KMS-11 (cell line): ENCODE measurements around the gene MARK4.

Experiments used
- H2AFZ ChIP-seq: fragments of 200-600 bp; sonication (generic); 2 replicates; pipeline ENCODE4 v1.6.1; 2016; ENCODE audit warnings: antibody characterized with exemption, mixed run types, low read depth
- H3K27ac ChIP-seq: fragments of 200-600 bp; sonication (generic); 2 replicates; pipeline ENCODE4 v1.6.1; 2016; ENCODE audit warnings: mild to moderate bottlenecking, mixed run types
- H3K27me3 ChIP-seq: fragments of 200-600 bp; sonication (generic); 2 replicates; pipeline ENCODE4 v1.6.1; 2017; ENCODE audit warnings: mild to moderate bottlenecking, low read depth, mixed run types, moderate library complexity; ENCODE audit not compliant: insufficient read depth
- H3K36me3 ChIP-seq: fragments of 200-600 bp; sonication (generic); 2 replicates; pipeline ENCODE4 v1.6.1; 2017; ENCODE audit warnings: mild to moderate bottlenecking, mixed run types; ENCODE audit not compliant: insufficient read depth
- H3K4me1 ChIP-seq: fragments of 200-600 bp; sonication (generic); 2 replicates; pipeline ENCODE4 v1.6.1; 2016; ENCODE audit warnings: mild to moderate bottlenecking, low read depth, mixed run types; ENCODE audit not compliant: poor library complexity, severe bottlenecking
- H3K4me2 ChIP-seq: fragments of 200-600 bp; sonication (generic); 2 replicates; pipeline ENCODE4 v1.7.0; 2016; ENCODE audit warnings: mild to moderate bottlenecking, mixed run types
- H3K4me3 ChIP-seq: fragments of 200-600 bp; sonication (generic); IDR thresholded peaks from 2 replicates; pipeline ENCODE4 v1.6.1; 2017; ENCODE audit warnings: low read depth, low read length, mixed read lengths; ENCODE audit not compliant: insufficient read depth
- H3K79me2 ChIP-seq: fragments of 200-600 bp; sonication (generic); 2 replicates; pipeline ENCODE4 v1.6.1; 2016; ENCODE audit warnings: low read depth, mixed run types; ENCODE audit not compliant: insufficient read depth
- H3K9ac ChIP-seq: fragments of 200-600 bp; sonication (generic); 2 replicates; pipeline ENCODE4 v1.6.1; 2016; ENCODE audit warnings: mild to moderate bottlenecking, mixed run types
- H4K20me1 ChIP-seq: fragments of 200-600 bp; sonication (generic); 2 replicates; pipeline ENCODE4 v1.6.1; 2016; ENCODE audit warnings: mild to moderate bottlenecking, mixed run types; ENCODE audit not compliant: insufficient read depth
- TF ChIP-seq, protein P1 (sequence below): fragments of 200-600 bp; sonication (generic); conservative IDR thresholded peaks from 2 replicates; pipeline ENCODE4 v1.6.1; 2017; ENCODE audit warnings: low read depth, mild to moderate bottlenecking, antibody characterized with exemption, low read length, moderate library complexity, mixed read lengths

MARK4 gene

DNA sequence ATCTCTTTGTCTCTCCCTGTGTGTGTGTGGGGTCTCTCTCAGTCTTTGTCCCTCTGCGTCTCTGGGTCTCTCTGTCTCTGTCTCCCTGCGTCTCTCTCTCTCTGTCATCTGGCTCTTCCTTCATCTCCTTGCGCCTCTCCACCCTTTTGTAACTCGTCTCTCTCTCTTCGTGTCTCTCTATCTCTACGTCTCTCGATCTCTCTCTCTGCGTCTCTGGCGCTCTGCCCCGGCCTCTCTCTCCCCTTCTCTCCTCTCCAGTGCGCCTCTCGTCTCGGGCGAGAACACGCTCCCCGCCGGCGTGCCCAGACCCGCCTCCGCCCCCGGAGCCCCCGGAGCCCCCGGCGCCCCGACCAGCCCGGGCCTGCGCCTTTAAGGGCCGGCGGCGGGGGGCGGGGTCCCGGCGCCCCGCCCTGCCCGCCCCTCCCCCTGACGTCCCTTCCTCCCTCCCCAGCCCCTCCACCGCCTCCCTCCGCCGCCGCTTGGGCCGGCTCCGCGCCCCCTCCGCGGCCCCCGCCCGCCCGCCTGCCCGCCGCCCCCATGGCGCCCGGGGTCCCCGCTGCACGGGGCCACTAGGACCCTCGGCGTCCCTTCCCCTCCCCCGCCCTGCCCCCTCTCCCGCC, at the start of gene MARK4:
Gene MARK4, plus strand, starts transcription at position 440 of the 620 bp plus-strand sequence. CDS start 318 bp downstream, outside the sequence.
- TF ChIP-seq, protein P1, sequence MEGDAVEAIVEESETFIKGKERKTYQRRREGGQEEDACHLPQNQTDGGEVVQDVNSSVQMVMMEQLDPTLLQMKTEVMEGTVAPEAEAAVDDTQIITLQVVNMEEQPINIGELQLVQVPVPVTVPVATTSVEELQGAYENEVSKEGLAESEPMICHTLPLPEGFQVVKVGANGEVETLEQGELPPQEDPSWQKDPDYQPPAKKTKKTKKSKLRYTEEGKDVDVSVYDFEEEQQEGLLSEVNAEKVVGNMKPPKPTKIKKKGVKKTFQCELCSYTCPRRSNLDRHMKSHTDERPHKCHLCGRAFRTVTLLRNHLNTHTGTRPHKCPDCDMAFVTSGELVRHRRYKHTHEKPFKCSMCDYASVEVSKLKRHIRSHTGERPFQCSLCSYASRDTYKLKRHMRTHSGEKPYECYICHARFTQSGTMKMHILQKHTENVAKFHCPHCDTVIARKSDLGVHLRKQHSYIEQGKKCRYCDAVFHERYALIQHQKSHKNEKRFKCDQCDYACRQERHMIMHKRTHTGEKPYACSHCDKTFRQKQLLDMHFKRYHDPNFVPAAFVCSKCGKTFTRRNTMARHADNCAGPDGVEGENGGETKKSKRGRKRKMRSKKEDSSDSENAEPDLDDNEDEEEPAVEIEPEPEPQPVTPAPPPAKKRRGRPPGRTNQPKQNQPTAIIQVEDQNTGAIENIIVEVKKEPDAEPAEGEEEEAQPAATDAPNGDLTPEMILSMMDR = no peak
- peak within 1 kb of the TSS; percentile 98 for H2AFZ ChIP-seq
- no peak within 1 kb of the TSS for H3K4me3 ChIP-seq
- H3K36me3 ChIP-seq = no peaks in the 10 kb centered on the region
- H3K79me2 ChIP-seq = peaks cover 10% of the 10 kb centered on the region; the same call in 1 of the 2 replicates
- peaks cover 5% of the 10 kb centered on the region; the same call in 1 of the 2 replicates for H3K27me3 ChIP-seq
- H3K9ac ChIP-seq = peak within 1 kb of the TSS; percentile 50; the same call in 1 of the 2 replicates
- no peaks in the 10 kb centered on the region for H4K20me1 ChIP-seq
- H3K4me2 ChIP-seq = peak within 1 kb of the TSS; percentile 97
- peaks cover 47% of the 10 kb centered on the region for H3K4me1 ChIP-seq
- H3K27ac ChIP-seq = no peak within 1 kb of the TSS

DNA sequence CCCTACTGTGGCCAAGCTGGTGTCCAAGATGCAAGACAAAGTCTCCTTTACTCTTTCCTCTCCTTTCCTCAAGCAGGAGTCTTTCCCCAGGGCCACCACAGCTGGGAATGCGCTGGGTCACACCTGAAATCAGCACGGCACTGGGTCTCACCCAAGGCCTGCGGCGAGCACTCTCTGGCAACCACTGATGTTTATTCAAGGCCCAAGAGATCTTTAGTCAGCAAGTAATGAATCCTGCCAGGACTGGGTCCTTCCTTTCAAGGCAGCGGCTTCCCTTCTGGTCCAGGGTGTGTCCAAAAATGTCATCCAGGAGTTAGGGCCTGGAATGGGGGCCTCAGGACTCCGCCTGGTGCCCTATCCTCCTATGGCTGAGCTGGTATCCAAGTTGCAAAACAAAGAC, 48.4 kb upstream of the MARK4 start:
- Histone ChIP-seq H4K20me1 (no peaks in the 10 kb centered on the region), H3K9ac (no peak overlapping the region), H2AFZ (no peak overlapping the region), H3K27me3 (no peaks in the 10 kb centered on the region), H3K4me3 (no peak overlapping the region), H3K79me2 (no peaks in the 10 kb centered on the region), H3K4me2 (no peak overlapping the region), H3K4me1 (no peaks in the 10 kb centered on the region), H3K36me3 (no peaks in the 10 kb centered on the region), H3K27ac (no peak overlapping the region)
- TF ChIP-seq, protein P1 = no peak

GRCh38 chr19:45205810-45206209, 45.3 kb upstream of the MARK4 start:
- no peak overlapping the region for H3K9ac ChIP-seq
- H3K4me3 ChIP-seq = no peak overlapping the region
- H3K27ac ChIP-seq = no peak overlapping the region
- no peaks in the 10 kb centered on the region for H3K79me2 ChIP-seq
- no peaks in the 10 kb centered on the region for H3K4me1 ChIP-seq
- no peaks in the 10 kb centered on the region for H3K36me3 ChIP-seq
- TF ChIP-seq, protein P1 = no peak
- H3K4me2 ChIP-seq = no peak overlapping the region
- no peaks in the 10 kb centered on the region for H4K20me1 ChIP-seq
- no peaks in the 10 kb centered on the region for H3K27me3 ChIP-seq
- no peak overlapping the region for H2AFZ ChIP-seq

DNA sequence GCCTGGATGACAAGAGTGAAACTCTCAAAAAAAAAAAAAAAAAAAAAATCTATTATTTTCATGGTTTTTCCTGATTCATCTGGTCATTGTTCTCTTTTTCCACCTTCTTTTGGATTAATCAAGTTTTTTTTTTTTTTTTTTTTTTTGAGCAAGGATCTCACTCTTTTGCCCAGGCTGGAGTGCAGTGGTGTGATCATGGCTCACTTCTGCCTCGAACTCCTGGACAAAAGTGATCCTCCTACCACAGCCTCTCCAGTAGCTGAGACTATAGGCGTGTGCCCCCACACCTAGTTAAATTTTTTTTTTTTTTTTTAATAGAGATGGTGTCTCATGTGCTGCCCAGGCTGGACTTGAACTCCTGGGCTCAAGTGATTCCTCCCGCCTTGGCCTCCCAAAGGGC, 44.7 kb upstream of the MARK4 start:
- H3K79me2 ChIP-seq = no peaks in the 10 kb centered on the region
- TF ChIP-seq, protein P1 = no peak
- H3K36me3 ChIP-seq = no peaks in the 10 kb centered on the region
- H3K4me1 ChIP-seq = no peaks in the 10 kb centered on the region
- H2AFZ ChIP-seq = no peak overlapping the region
- H3K27me3 ChIP-seq = no peaks in the 10 kb centered on the region
- no peak overlapping the region for H3K4me3 ChIP-seq
- H3K4me2 ChIP-seq = no peak overlapping the region
- H4K20me1 ChIP-seq = no peaks in the 10 kb centered on the region
- no peak overlapping the region for H3K27ac ChIP-seq
- no peak overlapping the region for H3K9ac ChIP-seq
